Heart left ventricle (tissue), 13 donors: ENCODE results near the gene SNX15.

ENCODE experiments used
- POLR2A ChIP-seq, 2 donors: fragments of 450-650 bp; IDR thresholded peaks; one replicate each; pipeline ENCODE4 v1.6.1; 2017; ENCODE audit warnings: antibody characterized with exemption in 2 of 2, mild to moderate bottlenecking in 2 of 2, moderate library complexity in 2 of 2
- TF ChIP-seq, protein P1 (sequence below), 12 donors: fragments of 200-600 bp; sonication (generic) in 4 of 12; IDR thresholded peaks; one replicate each; pipeline versions ENCODE4 v1.5.0 to v1.8.0; 2018 to 2022; ENCODE audit warnings: antibody characterized with exemption in 12 of 12, mild to moderate bottlenecking in 5 of 12
- donor health status: ischemic (EF 13 %, LVEDD 7.1; RV severe dilation, severe dysfunction).
- donor health status: DM: no; HTN: yes; CAD: no.
- donor health status: DM: no; HTN: no; CAD: no.
- donor health status: ischemic (EF 25% LVEDD 6.9; RV normal size, moderate dysfunction).
- donor health status: ischemic (EF 25% LVEDD 5.7; RV mildly dilated, moderate dysfunction).
- donor health status: ischemic (EF 35%, LVEDD 5.7; RV mildly dilated, moderate dysfunction).
- donor health status: nonischemic (EF 11% LVEDD 7.7; RV severe dilation, severe dysfunction).
- donor health status: DM: yes; HTN: yes; CAD: no.
- donor health status: PGD.
- donor health status: ischemic (EF 29% LVEDD 5.4; RV normal size, mild dysfunction).
- donor health status: nonischemic (EF 23%, LVEDD 6.1; RV moderate dilation, normal function).

DNA sequence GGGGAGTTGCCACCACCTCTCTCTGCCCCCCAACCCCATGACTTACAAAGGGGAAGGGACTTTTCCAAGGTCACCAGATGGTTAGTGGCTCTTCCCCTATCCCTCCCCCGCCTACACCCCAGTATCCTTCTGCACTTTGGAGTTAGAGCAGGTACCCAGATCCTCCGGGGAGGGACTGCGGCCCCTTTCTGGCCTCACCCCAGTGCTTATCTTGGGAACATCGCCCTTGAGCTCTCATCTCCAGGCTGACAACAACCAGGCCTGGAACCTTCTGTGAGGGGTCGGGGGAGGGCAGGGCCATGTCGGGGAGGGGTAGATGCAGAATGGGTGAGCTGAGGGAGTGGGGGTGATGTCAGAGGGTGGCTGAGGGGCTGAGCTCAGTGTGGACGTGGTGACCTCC lies 38.6 kb downstream of the SNX15 start:
- TF ChIP-seq, protein P1, sequence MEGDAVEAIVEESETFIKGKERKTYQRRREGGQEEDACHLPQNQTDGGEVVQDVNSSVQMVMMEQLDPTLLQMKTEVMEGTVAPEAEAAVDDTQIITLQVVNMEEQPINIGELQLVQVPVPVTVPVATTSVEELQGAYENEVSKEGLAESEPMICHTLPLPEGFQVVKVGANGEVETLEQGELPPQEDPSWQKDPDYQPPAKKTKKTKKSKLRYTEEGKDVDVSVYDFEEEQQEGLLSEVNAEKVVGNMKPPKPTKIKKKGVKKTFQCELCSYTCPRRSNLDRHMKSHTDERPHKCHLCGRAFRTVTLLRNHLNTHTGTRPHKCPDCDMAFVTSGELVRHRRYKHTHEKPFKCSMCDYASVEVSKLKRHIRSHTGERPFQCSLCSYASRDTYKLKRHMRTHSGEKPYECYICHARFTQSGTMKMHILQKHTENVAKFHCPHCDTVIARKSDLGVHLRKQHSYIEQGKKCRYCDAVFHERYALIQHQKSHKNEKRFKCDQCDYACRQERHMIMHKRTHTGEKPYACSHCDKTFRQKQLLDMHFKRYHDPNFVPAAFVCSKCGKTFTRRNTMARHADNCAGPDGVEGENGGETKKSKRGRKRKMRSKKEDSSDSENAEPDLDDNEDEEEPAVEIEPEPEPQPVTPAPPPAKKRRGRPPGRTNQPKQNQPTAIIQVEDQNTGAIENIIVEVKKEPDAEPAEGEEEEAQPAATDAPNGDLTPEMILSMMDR (IDR thresholded peaks at IDR 0.05), result no peak
- TF ChIP-seq POLR2A (IDR thresholded peaks at IDR 0.05), result no peak
